Stimulated activated CD4-positive, alpha-beta T cell treated with anti-CD3 and anti-CD28 coated beads, Interleukin-4, amount 100 ng/mL, for 1 hour (primary cell): ENCODE data around the gene KRCC1.
A peak's percentile ranks its signal among the peaks of the same experiment; 100 is the strongest.
"Not testable (repeated sequence)": the region's sequence is repeated elsewhere in the genome, so short reads cannot be mapped to it uniquely, and the experiment has no call there.

Experiments
- DNase-seq: peaks from one replicate; pipeline ENCODE4 v3.0.0-alpha.2; 2020

Gene KRCC1

GRCh38 chr2:88036606-88037005, 19.0 kb downstream of the KRCC1 start:
- DNase-seq: no peak

DNA sequence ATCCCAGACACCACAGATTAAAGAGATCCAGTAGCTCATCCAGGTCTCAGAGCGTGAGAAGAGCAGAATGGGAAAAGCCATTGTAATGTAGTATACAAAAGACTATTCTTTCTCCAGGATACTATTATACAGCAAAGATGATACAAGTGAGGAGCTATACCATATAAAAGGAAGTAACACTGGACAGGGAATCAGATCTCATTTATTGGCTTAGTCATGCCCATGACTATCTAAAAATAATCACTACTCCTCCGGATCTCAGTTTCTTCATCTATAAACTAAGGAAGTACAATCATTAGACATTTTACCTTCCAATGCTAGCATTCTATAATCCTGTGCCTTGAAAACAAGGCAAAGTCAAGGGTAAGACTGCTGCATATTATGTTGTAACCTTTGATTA, 19.4 kb downstream of the KRCC1 start:
- no peak for DNase-seq

DNA sequence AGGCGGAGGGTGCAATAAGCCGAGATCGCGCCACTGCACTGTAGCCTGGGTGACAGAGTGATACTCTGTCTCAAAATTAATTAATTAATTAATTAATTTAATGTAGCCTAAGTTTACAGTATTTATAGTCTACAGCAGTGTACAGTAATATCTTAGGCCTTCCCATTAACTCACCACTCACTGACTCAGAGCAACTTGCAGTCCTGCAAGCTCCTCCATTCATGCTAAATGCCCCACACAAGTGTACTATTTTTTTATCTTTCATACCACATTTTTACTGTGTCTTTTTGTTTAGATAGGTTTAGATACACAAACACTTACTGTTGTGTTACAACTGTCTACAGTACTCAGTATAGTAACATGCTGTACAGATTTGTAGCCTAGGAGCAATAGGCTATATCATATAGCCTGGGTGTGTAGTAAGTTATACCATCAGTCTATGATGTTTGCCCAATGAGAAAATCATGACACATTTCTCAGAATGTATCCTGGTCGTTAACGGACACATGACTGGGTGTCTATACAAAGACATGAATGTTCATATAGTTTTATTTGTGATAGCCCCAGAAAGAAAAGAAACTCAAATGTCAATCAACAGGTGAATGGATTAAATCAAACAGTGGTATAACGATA, 23.4 kb downstream of the KRCC1 start:
- no peak for DNase-seq

DNA sequence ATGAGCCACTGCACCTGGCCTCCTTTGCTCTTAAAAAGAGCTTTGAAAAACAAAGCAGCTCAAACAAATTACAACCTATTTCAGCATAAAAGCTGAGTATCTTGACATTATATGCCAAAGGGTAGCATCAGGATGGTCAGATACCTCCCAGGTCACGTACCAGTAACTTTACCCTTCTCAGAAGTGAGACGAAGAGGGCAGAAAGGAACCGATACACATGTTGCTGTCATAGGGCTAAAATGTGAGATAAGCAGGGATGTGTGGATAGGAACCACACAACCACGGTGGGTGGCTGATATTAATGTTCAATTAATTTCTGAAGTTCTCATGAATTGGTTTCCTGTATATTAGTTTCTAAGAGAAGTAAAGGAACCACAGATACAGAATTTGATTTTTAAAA, 26.7 kb downstream of the KRCC1 start:
- no peak for DNase-seq

- no peak for DNase-seq
Measured at GRCh38 chr2:88027697-88028389, 27.7 kb downstream of the KRCC1 start.

- no peak for DNase-seq
Measured at GRCh38 chr2:88024509-88024908, 31.1 kb downstream of the KRCC1 start.

DNA sequence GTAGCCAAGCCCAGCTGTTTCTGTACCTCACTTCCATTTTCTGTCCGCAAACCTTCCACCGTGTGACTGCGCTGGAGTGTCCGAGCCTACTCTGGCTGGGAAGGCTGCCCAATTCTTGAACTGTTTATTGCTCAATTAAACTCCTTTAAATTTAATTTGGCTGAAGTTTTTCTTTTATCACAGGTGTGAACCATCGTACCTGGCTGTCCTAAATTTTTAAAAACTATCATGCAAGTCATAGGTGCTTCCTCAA, 33.0 kb downstream of the KRCC1 start:
- no peak for DNase-seq

GRCh38 chr2:88019985-88020384, 35.6 kb downstream of the KRCC1 start:
- DNase-seq: no peak

DNA sequence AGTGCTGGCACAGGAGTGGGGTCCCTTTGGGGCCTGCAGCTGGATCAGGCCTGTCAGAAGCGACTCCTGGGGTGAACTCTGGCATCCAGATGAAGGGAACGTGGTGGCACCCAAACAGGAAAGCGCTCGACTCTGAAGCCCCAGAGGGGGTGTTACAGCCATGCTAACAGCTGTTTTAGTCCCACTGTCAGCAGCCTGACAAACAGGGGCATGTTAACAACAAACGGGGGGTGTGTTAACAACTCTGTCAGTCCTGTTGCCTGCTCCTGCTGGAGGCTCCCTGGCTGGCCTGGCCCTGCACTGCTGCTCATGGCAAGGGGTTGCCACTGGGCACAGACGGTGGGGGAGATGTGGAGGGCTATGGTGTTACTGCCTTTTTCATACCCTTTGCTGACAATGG, 36.7 kb downstream of the KRCC1 start:
- DNase-seq: no peak

DNA sequence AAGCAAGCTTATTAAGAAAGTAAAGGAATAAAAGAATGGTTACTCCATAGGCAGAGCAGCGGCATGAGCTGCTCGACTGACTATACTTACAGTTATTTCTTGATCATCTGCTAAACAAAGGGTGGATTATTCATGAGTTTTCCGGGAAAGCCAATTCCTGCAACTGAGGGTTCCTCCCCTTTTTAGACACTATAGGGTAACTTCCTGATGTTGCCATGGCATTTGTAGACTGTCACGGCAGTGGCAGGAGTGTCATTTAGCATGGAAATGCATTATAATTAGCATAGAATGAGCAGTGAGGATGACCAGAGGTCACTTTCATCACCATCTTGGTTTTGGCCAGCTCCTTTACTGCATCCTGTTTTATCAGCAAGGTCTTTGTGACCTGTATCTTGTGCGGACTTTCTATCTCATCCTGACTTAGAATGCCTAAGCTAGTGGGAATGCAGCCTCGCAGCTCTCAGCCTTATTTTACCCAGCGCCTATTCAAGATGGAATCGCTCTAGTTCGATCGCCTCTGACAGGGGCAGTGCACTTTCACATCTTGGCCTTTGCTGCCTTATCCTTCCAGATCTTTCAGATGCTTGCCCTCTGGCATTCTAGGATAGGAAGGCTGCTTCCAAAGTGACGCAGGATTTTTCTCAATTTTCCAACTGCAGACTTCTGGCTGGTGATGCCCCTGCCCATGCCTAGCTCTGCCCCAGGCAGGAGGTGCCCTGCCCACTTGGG, 37.3 kb downstream of the KRCC1 start:
- DNase-seq: not testable (repeated sequence)

DNA sequence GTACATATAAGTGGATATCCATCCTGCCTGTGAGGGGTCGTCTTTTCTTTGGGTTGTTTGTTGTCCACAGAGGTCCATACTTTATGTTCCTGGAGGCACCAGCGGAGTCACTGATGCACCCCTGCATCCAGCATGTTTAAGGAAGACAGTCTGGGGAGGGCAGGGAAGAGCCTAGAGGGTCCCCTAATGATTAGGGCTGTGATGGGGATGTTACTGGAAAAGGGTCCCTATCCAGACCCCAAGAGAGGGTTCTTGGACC, 37.9 kb downstream of the KRCC1 start:
- not testable (repeated sequence) for DNase-seq

GRCh38 chr2:88016960-88017779, 38.4 kb downstream of the KRCC1 start:
- no peak for DNase-seq

DNA sequence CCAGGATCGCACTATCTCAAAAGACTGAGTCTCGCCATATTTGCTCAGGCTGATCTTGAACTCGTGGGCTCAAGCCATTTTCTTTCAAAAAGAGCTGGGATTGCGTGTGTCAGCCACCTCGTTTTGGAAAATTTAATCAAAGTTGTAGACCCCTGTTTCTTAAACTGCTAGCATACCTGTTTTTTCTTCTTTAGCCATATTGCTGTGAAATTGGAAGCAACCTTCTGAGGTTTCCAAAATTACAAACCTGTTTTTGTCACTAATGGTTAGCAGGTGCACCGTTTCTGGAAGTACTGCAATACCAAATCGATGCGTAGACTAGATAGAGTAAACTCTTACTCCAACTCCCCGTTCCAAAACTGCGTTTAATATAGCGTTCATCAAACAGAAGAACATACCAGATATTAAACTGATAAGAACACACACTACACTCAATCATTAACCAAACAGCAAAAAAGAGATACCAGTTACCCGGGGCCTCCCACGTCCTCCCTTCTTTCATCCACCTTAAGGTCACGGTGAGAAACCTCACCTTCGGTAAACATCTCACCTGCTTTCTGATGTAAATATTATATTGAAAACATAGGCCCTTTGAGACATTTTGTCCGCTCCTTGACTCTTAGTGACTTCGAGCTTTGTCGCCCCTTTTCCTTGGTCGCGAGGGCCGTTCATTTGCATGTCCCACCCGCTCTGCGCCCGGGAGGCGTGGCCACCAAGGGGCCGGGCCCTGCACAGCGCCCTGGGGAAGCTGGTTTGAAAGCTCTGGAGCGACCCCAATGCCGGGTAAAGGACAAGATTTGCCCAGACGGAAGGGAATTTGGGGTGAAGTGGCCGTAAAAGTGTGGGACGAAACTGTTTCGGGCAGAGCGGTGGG, 39.3 kb downstream of the KRCC1 start, which contains the start of gene RNU2-63P:
Gene RNU2-63P, minus strand, starts transcription at position 462 of the 874 bp plus-strand sequence.
- peak; percentile 79 for DNase-seq

DNA sequence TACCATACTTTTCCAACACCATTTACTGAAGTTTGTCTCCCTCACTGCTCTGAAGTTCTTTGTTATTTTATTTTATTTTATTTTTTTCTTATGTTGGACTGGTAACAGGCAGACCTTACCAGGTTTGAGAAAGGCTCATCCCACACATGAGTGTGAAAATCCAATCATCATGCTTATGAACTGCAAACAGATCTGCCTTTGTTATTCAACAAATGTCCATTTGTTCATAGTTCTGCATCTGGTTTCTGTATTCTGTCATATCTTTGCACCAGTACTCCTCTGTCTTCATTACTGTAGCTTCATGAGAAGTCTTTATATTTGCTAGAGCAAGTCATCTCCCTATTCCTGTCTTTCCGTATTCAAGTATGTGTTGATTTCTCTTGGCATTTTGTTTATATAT, 44.6 kb downstream of the KRCC1 start:
- DNase-seq: no peak

GRCh38 chr2:88010136-88010535, 45.4 kb downstream of the KRCC1 start:
- no peak for DNase-seq

DNA sequence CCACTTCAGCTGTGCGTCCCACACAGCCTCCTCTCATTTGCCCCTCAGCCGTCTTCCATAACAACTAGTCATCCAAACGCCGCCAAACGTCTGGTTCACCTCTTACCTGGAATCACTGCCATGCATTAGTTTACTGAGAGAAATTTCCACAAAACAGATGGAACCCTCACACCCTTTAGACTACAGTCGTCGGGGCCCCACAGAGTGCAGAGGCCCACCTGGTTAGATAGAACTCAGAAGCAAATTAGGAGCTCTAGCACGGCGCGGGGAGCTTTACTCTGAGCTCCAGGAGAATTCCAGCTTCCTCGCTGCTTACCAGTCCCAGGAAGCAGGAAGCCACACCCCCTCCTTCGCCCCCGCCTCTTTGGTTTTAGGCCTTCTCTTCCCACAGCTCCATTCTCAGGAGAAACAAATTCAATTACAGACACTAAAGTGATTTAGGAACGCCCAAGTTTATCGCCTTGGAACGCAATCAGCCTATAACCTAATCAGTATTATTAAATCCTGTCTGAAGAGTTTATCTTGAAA, 48.6 kb downstream of the KRCC1 start:
- DNase-seq: no peak

GRCh38 chr2:88005776-88006175, 49.8 kb downstream of the KRCC1 start:
- DNase-seq: no peak

DNA sequence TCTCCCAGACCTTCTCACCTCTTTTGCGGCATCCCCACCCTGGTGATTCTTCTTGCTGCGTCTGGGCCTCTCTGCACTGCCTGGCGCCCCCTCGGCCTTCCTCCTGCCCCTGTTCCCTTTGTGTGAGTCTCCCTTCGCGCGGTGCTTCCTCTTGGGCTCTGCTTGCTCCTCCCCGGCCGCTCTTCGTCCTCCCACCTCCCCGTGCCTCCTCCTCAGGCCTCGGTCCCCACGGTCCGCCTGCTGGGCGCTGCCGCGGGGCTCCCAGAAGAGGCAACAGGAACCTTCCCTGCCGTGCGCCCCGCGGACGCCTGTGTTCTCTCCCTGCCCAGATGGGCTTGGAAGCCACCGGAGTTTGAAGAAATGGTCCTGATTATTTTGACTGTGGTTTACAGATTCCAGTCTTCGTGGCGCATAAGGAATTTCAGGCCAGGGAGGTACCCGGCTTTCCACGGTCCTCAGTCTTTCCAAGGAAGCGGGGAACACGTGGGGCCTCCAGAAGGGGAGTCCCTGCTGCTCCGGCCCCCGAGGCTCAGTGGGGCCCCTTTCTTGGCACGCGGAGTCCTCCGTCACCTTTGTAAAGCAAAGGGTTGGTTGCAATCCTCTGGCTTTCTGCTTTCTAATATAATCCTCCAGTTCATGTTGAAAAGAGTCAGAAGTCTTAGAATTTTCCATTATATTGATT, 52.4 kb downstream of the KRCC1 start:
- no peak for DNase-seq

GRCh38 chr2:88002359-88002707, 53.2 kb downstream of the KRCC1 start:
- DNase-seq: no peak

- DNase-seq: not testable (repeated sequence)
Measured at GRCh38 chr2:88000474-88000873, 55.1 kb downstream of the KRCC1 start.

DNA sequence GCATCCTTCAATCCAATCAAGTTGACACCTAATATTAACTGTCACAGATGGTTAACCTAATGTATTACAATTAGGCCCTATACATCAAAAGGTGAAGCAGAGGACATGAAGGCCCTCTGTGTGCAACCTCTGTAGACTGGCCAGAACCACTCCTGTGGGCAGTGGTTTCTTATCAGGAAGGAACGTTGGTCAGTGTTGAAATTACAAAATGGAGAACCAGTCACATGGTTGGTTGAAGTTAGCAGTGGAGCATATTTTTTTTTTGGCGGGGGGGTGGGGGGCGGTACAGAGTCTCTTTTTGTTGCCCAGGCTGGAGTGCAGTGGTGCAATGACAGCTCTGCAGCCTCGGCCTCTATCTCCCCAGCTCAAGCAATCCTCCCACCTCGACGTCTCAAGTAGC, 59.0 kb downstream of the KRCC1 start:
- no peak for DNase-seq

DNA sequence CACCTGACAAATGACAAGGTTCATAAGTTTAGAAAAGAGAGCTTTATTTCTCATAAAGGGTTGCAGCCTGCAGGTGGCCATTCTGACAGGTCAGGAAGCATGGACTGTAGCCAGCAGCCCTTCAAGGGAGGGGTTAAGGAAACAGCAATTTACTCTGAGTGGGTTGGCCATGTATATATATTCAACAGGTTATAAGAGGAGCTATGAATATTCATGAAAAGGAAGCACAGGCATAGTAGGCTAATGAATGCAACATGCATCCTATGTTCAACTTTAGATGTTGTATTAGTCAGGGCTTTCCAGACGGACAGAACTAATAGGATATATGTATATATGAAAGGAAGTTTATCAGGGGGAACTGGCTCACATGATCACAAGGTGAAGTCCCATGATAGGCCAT, 59.8 kb downstream of the KRCC1 start:
- no peak for DNase-seq
